Ureter (tissue), 1 donor: ENCODE results near the gene C3orf22. TPM values are rescaled to one million over a fixed set of nuclear protein-coding genes. Genes with fewer than 3 reads are reported as not detected.

Source experiments
- DNase-seq: peaks from one replicate; pipeline ENCODE4 v3.0.0-alpha.2; 2020; ENCODE audit warnings: low spot score
- total RNA-seq: library from RNA; stranded (reverse); gene quantifications from one replicate; pipeline ENCODE4 v1.2.4, GENCODE V29; 2023
- donor health status: DM: yes; HTN: yes; CAD: no.

The C3orf22 gene
- total RNA-seq, 1 donor from 2014 or later: not detected

DNA sequence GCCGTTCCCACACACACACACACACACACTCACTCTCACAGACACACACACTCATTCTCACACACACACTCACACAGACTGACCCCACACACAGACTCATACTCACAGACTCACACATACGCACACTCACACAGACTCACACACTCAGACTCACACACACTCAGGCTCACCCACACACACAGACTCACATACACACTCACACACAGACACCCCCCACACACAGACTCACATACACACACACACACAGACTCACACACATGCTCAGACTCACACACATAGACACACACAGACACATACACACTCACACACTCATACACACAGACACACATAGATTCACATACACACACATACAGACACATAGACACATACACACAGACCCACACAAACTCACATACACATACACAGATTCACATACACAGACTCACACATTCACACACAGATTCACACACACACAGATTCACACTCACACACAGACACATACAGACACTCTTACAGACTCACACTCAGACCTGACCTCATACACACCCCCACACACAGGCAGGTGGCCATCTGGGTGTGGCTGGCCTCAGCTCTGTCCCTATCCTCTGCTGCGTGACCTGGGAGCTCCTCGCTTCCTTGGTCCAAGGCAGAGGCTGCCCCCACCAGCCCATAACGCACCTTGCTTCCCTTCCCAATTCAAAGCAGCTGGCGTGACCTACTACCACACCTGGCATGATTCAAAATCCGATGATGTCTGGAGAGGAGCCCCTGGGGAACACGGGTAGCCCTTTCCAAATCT lies 1.9 kb downstream of the C3orf22 start:
- no peak for DNase-seq

DNA sequence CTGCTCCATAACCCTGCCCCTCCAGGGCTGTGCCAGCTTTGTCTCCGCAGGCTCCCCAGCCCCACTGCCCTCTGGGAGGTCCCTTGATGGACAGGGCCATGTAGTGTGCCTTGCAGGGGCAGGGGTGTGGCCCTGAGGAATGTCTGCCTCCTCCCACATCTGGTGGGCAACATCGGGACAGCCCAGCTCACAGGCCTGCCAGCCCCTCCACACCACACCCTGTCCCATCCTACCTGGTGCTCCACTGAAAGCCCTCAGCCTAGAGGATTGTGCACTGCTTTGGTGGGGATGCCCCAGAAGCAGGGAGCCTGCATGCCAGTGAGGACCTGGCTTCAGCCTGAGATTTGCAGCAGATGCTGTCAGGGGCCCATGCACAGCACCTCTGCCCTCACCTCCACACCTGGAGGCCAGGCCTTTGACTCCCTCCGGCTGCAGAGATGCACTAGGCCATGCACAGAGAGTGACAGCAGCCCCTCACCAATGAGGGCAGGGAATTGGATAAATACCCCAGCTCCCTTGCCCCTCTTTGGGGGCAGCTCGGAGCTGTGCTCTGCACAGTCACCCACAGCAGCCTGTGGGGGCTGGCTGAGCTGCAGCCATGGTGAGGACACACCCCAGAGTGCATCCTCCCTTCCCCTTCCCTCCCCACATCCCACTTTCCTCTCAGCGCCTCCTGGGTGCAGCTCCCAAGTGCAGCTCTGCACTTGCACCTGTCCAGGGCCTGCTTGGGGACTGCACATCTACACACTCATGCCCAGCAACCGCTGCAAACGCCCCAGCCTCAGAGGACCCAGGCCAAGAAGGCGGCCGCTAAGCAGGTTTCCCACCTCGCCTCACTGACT lies 2.7 kb downstream of the C3orf22 start:
- DNase-seq: peak; percentile 28

DNA sequence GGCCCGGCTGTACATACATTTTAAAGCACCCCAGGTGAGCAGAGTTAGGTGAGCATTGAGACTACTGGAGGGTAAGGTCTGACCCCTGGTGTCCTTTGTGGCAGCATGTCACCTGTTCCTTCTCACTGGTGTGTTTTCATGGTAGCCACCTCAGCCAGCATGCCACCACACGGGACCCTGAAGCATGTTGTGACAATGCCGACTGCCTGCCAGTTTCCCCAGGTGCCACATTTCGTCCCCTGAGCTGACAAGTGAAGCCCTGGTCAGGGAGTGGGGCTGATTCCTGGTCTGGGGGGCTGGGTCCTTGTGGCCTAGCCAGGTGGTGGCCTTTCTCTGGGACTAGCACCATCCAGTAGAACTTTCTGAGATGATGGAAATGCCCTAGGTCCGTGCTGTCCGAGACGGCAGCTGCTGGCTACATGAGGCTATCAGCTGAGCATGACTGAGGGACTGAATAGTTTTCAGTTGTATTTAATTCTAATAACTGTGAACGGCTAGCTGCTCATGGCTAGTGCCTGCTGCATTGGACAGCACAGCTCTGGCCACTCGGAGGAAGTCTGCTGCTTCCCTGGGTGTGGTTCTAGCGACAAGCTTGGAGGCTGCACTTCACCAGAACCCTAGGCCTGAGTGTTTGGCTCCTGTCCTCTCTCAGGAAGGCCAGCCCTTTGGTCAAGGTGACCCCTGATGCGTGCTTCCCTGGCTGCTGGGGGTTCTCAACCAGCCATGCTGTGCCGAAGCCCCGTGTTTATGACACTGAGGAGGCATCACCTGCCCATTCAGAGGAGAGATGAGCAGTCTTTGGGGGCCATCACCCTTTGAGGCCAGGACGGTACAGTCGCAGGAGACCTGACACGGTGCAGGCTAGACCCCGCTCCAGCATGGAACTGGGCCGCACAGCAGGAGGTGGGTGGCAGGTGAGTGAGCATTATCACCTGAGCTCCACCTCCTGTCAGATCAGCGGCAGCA lies 3.9 kb downstream of the C3orf22 start:
- peak; percentile 28 for DNase-seq

DNA sequence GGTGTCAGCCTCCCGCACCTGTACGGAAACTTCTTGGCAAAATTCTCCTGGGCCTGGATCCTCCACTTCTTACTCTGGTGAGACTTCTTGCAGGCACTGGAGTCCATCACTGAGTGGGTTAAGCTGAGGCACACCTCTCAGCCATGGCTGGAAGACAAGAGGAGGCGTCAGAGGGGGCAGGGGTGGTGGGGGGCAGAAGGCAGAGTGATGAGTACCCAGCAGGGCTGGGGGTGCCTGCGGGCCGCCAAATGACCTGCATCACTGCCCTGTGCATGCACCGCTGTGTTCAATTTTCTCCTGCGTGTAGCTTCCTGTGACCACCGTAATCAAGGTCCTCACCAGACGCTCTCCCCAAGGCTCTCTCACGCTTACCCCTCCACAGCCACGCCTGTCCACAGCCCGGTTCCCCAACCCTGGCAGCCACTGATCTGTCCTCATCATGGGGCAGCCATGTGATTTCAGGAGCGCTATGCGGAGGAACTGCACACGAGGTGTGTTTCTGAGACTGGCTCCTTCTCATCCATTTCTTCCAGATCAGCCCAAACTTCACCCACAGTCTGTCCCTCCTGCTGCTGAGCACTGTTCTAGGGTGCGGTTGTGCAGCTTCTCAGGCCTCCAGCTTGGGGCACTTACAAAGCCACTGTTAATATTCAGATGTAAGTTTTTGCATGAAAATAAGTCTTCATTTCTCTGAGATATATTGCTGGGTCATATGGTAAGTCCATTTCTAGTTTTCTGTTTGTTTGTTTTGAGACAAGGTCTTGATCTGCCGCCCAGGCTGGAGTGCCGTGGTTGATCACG lies 5.2 kb downstream of the C3orf22 start:
- DNase-seq: peak; percentile 38

DNA sequence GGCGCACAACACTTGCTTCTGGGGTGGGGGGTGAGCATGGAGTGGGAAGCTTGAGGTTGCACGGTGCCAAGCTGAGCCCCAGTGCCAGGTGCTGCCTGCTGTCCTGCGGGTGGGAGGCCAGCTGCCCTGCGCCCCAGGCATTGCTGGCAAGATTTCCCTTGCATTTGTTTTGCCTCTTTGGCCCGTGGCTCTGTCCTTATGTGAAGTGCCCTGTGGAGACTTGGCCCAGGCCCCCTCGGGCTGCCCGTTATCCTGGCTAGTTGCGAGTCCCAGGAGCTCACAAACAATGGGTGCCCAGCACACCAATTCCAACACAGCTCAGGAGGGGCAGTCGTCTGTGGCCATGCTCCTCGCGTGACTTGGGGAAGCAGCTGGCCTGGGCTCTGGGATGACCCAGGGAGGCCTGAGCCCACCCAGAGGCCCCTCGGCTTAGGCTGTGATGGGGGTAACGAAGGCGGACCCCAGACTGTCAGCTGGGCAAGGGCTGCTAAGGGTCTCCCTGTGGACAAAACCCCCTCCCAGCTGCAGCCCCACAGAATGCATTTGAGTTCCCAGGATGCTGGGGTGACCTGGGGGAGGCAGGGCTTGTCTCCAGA lies 5.9 kb downstream of the C3orf22 start:
- DNase-seq: peak; percentile 39

DNA sequence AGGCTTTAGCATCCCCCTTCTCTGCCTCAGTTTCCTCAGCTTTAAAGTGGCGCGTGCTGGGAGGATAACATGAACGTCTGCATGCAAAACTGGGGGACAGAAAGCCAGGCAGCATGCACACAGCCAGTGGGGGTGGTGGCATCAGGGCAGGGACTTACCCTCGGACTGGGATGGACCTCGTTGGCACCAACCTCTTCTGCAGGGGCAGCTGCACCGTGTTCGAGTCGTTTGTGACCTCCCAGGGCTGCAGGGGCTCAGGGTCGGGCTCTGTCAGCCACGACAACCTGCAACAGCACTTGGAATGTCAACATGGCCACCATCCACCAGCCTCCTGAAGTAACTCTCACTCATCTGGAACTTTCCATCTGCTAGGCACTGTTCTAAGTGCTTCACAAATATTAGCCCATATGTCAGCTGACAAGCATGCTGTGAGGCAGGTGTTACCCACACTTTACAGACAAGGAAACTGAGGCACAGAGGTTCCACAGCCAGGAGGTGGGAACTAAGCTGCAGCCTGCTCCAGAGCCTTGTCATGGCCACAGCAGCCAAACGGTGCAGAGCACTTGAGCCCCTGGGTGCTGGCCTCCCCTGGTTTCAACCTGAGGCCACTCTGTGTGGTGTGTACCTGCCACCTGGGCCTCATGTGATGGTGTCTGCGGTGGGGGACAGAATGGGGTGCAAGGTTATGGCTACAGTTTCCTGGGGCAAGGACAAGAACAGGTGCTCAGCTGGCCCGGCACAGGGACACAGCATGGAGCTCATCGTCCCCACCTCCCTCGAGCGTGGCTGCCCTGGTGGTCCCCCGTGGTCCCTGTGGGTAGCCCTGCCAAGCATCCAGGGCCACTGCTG lies 6.7 kb downstream of the C3orf22 start:
- DNase-seq: peak; percentile 28

DNA sequence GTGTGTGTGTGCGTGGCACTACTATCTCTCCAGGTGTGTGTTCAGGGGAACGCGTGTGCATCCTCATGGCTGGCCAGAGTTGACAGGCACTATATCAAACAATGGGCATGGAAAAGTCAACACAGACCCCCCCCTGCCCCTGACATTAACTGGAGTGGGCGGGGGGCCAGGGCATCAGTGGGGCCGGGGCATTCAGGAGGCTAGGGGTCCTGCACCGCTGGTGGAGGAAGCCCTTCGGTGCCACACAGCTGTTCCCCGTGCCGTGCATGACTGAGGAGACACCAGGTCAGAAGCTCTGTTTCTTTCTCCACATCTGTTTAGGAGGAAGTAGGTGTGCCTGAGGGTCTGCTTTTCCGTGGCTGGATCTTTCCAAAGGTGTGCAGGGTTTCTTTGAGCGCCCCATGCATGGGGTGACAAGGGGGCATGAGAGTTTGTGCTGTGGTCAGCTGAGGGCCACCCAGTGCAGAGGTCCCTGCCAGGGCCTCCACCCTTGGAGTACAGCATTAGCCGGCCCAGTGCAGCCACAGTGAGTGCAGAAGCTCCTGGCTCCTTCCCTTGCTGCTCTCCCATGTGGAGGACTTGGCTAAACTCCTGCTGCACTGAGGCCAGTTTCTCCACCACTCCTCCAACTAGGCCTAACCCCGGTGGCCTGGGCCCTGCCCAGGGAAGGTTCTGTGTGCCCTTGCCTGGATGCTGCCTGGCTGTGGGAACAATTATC lies 7.5 kb downstream of the C3orf22 start:
- peak; percentile 37 for DNase-seq

DNA sequence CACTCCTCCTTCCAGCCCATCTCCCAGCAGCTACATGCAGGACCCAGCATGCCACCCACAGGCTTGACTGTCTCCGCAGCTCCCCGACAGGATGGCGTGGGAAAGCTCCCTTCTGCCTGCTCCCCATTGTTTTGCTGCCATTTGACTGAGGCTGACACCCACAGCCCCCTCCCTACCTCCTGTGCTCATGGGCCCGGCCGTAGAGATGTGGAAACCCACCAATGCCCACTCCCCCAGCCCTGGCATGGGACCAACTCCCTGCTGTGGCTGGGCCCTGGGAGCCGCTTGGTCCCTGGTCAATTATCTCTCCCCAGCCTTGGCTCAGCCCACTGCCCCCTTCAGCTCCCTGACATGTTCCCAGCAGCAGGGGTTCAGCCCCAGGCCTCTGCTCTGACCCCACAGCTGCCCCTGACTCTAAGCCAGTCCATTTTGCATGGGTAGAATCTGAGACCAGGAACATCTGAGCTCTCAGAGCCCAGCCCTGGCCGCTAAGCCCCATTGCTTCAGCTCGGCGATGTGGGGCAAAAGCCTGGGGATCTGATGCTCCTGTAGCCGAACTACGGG lies 8.2 kb downstream of the C3orf22 start:
- peak; percentile 41 for DNase-seq

DNA sequence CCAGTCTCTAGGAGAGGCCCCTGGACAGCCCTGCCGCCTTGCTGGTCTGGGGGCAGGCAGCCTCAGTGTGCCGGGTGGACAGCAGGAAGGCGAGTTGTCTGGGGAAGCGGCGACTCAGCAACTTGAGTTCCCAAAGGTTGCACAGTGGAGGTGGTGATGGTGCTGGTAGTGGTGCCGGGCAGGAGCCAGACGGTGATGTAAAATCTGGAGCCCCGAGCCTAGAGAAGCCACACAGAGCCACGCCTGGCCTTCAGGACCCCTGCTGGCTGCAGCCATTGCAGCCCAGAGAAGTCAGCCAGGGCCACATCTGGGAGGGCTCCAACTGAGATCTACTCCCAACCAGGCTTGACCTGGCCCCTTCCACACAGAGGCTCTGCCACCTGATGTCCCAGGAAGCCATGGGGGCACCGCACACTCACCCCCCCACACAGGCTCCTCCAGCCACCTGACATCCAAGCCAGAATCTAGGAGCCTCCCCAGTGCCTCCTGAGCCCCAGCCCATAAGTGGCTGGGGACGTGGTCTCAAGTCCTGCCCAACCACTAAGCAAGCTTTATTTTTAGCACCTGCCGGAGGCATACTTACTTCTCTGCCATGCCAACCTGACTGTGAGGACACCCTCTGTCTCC lies 8.8 kb downstream of the C3orf22 start:
- peak; percentile 17 for DNase-seq

DNA sequence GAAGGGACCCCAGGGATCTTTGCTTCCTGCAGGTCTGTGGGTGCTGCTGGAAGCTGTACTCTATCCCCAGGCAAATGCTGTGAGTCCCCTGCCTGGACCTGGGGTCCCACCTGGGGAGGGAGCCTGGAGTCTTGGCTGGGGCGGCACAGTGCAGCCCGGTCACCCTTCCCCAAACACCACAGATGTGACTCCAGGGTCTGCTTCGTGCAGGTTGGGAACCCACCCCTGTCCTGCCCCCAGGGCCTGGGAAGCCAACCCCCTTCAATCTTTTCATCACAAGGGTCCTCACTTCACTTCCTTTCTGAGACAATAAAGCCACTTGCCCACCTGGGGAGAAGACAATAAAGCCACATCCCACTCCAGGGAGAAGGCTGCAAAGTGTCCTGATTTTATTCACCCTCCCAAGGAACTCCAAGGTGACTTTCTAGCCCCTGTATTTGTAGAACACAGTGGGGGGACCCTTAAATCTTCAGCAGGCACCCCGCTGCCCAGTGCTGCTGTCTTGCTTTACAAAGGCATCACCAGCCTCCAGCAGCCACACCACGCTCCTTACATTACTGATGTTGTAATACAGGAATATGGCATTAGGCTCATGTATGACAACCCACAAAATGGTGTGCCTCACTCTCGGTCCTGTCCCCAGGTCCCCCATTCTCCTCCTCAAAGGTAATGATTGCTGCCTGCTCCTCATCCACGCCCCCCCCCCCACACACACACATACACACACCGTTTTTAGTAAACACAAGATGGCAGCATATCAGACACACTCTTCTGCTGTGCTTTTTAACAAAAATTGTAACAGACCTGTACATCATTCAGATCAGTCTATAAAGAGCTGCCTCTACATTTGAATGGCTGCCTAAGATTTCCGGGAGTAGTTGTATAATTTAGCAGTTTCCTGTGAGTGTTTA lies 9.9 kb downstream of the C3orf22 start:
- DNase-seq: peak; percentile 25

DNA sequence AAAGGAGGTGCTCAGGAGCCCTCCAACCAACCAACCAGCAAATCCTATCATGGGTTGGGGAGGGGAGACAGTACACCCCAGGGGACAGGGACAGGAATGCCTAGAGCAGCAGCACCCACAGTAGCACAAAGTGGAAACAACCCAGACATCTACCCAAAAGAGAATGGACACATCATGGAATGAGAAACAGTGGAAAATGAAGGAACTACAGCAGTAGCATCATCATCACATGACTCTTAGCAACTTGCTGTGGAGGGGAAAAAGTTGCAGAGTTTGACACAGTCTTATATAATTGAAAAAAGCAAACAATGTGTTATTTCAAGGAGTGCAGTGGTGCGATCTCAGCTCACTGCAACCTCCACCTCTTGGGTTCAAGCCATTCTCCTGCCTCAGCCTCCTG lies 11.0 kb downstream of the C3orf22 start:
- DNase-seq: no peak

DNA sequence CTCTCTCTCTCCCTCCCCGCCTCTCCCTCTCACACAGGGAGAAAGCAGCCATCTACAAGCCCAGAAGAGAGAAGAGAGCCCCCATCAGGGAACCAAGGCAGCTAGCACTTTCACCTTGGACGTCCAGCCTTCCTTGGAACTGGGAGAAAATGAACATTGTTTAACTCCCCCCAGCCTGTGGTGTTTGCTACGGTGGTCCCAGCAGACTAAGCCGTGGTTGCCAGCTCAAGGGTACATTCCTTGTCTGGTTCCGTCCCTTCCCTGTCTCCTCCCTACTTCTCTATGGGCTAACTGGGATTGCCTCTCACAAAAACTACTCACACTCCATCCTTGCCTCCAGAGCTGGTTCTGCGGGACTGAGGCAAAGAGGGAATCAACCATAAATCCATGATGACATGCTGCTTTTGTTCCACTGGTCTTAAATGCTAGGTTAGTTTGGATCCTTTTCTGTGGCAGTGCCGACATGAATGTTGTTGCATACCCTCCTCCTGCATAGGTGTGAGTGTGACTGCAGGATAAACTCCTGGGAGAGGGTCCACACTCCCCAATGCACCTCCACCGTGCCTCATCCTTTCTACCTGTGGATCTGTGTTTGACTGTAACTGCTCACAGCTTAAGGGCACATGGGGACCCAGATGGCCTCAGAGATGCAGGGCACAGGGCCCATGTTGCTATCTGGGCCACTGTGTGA lies 12.0 kb downstream of the C3orf22 start:
- DNase-seq: no peak

DNA sequence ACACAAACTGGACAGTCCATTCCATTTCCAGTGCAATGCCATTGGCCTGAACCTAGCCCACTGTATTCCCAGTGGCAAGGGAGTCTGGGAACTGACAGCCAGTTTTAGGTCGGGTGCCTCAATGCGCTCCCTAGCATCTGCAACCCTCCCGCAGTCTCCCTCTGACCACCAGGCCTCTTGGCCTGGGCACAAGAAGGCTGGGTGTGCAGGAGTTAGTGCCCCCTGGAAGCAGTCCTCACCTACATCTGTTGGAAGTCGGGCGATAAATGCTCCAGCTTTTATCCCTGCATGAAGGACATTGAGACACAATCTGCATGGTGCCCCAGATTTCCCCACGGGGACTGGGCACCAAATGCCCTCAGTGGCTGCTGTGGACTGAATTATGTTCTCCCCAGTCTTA lies 12.7 kb downstream of the C3orf22 start:
- peak; percentile 24 for DNase-seq

DNA sequence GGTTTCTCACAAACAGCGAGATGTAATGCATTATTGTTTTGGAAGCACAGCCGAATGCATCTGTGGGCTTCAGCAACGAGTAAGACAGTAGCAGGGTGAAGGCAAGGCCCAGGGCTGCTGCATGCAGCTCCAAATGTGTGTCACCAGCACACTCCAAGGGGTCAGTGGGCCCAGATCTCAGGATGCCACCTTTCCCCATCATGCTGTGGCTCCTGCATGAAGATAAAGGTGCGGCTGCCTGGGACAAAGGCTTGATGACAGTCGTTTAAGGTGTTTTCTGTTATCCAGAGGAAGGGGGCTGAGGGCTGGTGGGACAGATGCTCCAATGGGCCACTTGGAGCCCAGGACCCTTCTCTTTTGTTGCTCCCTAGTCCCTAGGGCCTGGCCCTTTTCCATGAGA lies 13.2 kb downstream of the C3orf22 start:
- DNase-seq: no peak

DNA sequence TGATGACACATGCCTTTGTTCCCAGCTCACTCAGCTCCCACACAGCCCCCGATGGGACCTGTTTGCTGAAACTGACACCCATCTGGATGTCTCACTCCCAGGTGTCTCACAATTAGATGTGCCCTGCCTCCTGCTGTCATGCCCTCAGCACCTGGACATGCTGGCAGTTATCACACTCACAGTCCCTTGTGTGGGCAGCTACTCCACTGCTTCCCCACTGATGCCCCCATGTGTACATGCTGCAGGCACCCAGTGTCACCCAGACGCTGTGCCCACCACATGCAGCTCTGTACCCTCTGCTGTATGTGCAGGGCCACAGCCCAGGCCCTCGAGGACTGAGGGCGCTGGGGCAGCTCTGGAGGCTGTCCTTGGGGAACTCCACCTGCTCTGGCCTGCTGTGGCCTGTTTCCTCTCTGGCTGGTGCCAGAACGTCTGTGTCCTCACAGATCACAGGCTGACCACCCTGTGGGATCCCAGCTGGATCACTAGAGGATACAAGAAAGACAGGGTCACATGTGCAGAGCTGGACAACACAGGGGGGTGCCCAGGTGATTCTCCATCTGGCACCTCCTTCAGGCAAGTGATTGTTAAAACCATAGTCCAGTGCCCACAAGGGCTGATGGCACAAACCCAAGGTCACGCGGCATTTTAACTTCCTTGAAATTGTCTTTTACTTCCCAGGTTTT lies 14.0 kb downstream of the C3orf22 start:
- peak; percentile 32 for DNase-seq
